ENCODE measurements around the gene RASA2.

DNA sequence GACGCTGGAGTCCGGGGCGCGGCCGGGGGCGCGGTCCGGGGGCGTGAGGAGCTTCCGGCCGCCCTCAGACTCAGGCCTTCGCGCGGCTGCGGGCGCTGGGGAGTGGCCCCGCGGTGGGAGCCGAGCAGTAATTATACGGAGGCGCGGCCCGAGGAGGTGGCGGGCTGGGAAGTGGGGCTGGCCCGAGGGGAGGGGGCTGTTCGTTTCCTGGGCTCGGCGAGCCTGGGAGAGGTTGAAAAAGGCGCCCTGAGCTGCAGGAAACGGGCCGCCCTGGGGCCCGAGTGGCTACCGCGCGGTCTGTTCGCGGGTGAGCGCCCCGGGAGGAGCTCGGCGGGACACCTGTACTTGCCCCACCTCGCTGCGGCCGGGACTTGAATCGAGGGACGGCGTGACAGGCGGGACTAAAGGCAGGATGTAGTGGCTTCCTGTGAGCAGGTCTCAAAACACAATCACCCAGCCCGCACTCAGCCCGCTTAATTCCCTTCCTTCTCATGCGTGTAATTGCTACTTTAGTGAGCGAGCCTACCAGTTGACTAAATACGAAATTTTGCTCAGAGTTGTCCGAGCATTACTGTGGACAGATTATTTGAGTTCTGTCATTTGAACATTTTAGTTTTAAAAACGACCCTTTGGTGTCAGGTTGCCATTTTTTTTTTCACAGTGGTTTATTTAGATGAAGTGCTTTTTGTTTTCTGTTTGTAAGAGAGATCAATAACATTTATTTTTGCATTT is 860 bp downstream of the RASA2 start:
- TF ChIP-seq POLR2A (IDR thresholded peaks at IDR 0.05): peak; percentile 87
- no peak for TF ChIP-seq EP300 (IDR thresholded peaks at IDR 0.05; ENCODE audit: low read depth)
- TF ChIP-seq, protein P1, sequence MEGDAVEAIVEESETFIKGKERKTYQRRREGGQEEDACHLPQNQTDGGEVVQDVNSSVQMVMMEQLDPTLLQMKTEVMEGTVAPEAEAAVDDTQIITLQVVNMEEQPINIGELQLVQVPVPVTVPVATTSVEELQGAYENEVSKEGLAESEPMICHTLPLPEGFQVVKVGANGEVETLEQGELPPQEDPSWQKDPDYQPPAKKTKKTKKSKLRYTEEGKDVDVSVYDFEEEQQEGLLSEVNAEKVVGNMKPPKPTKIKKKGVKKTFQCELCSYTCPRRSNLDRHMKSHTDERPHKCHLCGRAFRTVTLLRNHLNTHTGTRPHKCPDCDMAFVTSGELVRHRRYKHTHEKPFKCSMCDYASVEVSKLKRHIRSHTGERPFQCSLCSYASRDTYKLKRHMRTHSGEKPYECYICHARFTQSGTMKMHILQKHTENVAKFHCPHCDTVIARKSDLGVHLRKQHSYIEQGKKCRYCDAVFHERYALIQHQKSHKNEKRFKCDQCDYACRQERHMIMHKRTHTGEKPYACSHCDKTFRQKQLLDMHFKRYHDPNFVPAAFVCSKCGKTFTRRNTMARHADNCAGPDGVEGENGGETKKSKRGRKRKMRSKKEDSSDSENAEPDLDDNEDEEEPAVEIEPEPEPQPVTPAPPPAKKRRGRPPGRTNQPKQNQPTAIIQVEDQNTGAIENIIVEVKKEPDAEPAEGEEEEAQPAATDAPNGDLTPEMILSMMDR (IDR thresholded peaks at IDR 0.05): peak in 1 of 5 experiments; percentile 2
- TF ChIP-seq POLR2AphosphoS5 (IDR thresholded peaks at IDR 0.05): peak; percentile 60 to 89 (median 81)

Measured in transverse colon (tissue), 4 donors.